Stimulated activated naive CD8-positive, alpha-beta T cell treated with anti-CD3 and anti-CD28 coated beads, Interleukin-15, amount 100 ng/mL, for 72 hours (primary cell): Measurements from ENCODE around the gene KDM2A.
"Not testable (repeated sequence)": the region's sequence is repeated elsewhere in the genome, so short reads cannot be mapped to it uniquely, and the experiment has no call there.

ENCODE experiments used
- ATAC-seq: fragments of 150-1000 bp; cut with Tn5 transposase; 2 replicates; pipeline ENCODE4 v1.10.0; 2021; ENCODE audit warnings: mild to moderate bottlenecking, moderate library complexity
- DNase-seq, 2 donors: peaks; one replicate each; pipeline ENCODE4 v3.0.0; 2021 to 2022
- H3K27ac Mint-ChIP-seq, 2 donors: one replicate each; pipeline ENCODE4 v1.8.0; 2022; ENCODE audit warnings: mild to moderate bottlenecking in 2 of 2, mixed read lengths in 2 of 2, moderate library complexity in 2 of 2
- H3K27me3 Mint-ChIP-seq: one replicate; pipeline ENCODE4 v1.8.0; 2022; ENCODE audit warnings: mixed read lengths
- H3K4me1 Mint-ChIP-seq: one replicate; pipeline ENCODE4 v1.8.0; 2022; ENCODE audit warnings: mild to moderate bottlenecking, mixed read lengths
- H3K4me3 Mint-ChIP-seq, 2 donors: one replicate each; pipeline ENCODE4 v1.8.0; 2022; ENCODE audit warnings: mild to moderate bottlenecking in 2 of 2, mixed read lengths in 2 of 2, moderate library complexity in 1 of 2
- H3K9me3 Mint-ChIP-seq, 2 donors: one replicate each; pipeline ENCODE4 v1.8.0; 2022; ENCODE audit warnings: mixed read lengths in 2 of 2

Gene KDM2A

DNA sequence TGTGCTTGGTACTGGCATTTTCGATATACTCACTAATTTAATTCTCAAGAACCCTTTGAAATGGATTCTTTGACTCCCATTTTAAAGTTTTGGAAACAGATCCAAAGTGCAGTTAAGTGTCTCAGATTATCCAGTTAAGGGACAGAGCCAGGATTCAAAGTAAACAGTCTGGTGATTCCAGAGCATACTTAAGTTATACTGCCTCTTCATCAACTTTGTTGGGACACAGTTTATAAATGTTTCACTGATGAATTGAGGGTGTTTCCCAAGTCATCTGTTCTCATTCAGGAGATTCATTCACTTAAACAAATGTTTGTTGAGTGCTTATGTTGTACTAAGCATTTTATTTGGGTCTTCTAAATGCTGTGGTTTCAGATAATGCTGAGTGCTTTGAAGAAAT, 17.1 kb downstream of the KDM2A start:
- ATAC-seq (no peak), DNase-seq (no peak)
- Mint-ChIP-seq H3K4me3 (no peak overlapping the region), H3K4me1 (no peaks in the 10 kb centered on the region), H3K27me3 (no peaks in the 10 kb centered on the region), H3K9me3 (no peaks in the 10 kb centered on the region), H3K27ac (no peak overlapping the region)

DNA sequence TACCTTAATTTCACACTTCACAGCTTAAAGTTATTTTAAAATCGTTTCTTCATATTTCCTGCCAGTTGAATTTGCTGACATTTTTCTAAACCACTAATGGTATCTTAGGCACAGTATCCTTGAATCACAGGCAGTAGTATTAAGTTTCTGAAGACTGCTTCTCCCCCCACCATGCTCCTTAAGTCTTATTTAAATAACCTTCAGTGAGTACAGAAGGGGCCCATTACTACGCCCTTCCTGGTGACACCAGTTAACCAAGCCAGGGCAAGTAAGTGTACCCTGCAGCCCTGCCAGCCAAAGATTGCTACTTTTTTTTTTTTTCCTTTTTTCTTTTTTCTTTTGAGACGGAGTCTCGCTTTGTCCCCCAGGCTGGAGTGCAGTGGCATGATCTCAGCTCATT, 19.9 kb downstream of the KDM2A start:
- no peaks in the 10 kb centered on the region for H3K9me3 Mint-ChIP-seq
- ATAC-seq (no peak), DNase-seq (no peak)
- H3K27ac Mint-ChIP-seq: no peak overlapping the region
- no peaks in the 10 kb centered on the region for H3K4me1 Mint-ChIP-seq
- H3K27me3 Mint-ChIP-seq: no peaks in the 10 kb centered on the region
- no peak overlapping the region for H3K4me3 Mint-ChIP-seq

DNA sequence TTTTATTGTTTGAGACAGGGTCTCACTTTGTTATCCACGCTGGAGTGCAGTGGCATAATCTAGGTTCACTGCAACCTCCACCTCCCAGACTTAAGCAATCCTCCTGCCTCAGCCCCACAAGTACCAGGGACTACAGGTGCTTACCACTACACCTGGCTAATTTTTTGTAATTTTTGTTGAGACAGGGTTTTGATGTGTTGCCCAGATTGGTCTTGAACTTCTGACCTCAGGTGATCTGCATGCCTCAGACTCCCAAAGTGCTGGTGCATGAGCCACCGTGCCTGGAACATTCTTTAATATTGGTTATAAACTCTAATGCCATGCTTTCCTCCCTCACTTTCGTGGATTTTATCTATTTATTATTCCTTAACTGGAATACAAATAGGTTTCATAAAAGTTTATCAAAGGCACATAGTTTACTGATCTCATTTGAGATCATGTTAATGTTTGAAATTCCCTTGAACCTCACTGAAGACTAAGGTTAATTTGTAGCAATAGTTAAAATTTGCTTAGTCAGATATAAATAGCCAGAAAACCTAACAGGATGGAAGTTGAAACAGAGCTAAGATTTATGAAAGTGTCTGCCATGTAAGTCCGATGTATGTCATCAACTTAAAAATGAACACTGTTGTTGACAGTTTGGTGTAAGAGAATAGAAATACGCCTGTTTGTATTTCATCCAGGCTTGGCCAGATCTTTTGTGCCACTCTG, 27.6 kb downstream of the KDM2A start:
- Mint-ChIP-seq H3K27me3 (no peaks in the 10 kb centered on the region), H3K4me3 (no peak overlapping the region), H3K27ac (peak overlapping the region; percentile 9 to 63), H3K4me1 (peaks cover 4% of the 10 kb centered on the region), H3K9me3 (no peaks in the 10 kb centered on the region)
- ATAC-seq: no peak
- no peak for DNase-seq

DNA sequence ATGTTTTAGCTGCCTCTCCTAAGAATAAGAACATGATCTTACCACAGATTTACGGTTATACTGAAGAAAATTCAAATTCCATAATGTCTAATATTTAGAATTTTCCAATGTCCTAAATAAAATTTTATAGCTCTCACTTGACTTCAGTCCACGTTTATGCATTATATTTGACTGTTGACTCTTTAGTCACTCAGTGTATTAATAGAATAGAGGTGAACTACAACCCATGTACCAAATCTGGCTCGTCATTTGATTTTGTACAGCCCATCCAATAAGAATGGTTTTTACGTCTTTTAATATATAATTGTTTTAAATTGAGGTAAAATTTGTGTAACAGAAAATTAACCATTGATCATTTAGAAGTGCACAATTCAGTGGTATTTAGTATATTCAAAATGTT, 34.9 kb downstream of the KDM2A start:
- no peak overlapping the region for H3K27ac Mint-ChIP-seq
- ATAC-seq: no peak

DNA sequence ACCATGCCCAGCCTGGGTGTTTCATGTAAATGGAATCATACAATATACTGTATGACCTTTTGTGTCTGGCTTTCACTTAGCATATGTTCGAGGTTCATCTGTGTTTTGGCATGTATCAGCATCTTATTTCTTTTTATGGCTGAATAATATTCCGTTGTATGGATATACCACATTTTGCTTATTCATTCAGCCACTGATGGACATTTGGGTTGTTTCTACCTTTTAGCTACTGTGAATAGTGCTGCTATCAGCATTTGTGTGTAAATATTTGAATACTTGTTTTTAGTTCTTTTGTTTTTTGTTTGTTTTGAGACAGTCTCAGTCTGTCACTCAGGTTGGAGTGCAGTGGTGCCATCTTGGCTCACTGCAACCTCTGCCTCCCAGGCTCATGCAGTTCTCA, 35.7 kb downstream of the KDM2A start:
- ATAC-seq: no peak

More for the DNA sequence above, 34.9 kb downstream of the KDM2A start:
- Mint-ChIP-seq H3K4me3 (no peak overlapping the region), H3K27me3 (no peaks in the 10 kb centered on the region), H3K4me1 (peaks cover 11% of the 10 kb centered on the region), H3K9me3 (no peaks in the 10 kb centered on the region)
- no peak for DNase-seq

DNA sequence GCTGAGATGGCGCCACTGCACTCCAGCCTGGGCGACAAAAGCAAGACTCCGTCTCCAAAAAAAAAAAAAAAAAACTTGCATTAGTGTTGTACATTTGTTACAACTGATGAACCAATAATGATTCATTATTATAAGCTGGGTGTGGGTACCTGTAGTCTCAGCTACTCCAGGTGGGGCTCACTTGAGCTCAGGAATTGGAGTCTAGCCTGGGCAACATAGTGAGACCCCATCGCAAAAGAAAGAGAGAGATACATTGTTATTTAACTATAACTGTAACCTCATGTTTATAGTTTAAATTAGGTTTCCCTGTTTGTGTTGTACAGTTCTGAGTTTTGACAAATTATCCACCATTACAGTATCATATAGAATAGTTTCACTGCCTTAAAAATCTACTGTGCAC, 38.6 kb downstream of the KDM2A start:
- H3K4me3 Mint-ChIP-seq: no peak overlapping the region
- peaks cover 35% of the 10 kb centered on the region for H3K4me1 Mint-ChIP-seq
- DNase-seq (no peak), ATAC-seq (no peak)
- H3K9me3 Mint-ChIP-seq: no peaks in the 10 kb centered on the region
- H3K27ac Mint-ChIP-seq: no peak overlapping the region
- H3K27me3 Mint-ChIP-seq: no peaks in the 10 kb centered on the region

More for the DNA sequence above, 35.7 kb downstream of the KDM2A start:
- no peak overlapping the region for H3K4me3 Mint-ChIP-seq
- H3K4me1 Mint-ChIP-seq: peaks cover 17% of the 10 kb centered on the region
- no peak for DNase-seq
- no peak overlapping the region for H3K27ac Mint-ChIP-seq
- no peaks in the 10 kb centered on the region for H3K9me3 Mint-ChIP-seq
- H3K27me3 Mint-ChIP-seq: no peaks in the 10 kb centered on the region

DNA sequence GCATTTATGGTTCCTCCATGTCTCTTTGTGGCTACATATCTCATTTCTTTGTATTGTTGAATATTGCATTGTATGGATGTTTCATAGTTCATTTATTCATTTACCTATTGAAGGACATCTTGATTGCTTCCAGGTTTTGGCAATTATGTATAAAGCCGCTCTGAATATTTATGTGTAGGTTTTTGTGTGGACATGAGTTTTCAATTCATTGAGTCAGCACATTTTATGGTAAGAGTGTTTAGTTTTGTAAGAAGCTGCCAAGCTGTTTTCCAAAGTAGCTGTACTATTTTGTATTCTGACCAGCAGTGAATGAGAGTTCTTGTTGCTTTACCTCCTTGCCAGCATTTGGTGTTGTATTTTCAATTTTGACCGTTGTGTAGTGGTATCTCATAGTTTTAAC, 39.2 kb downstream of the KDM2A start:
- H3K27ac Mint-ChIP-seq: no peak overlapping the region
- DNase-seq: no peak
- H3K4me1 Mint-ChIP-seq: peaks cover 38% of the 10 kb centered on the region
- no peaks in the 10 kb centered on the region for H3K9me3 Mint-ChIP-seq
- H3K4me3 Mint-ChIP-seq: no peak overlapping the region
- no peaks in the 10 kb centered on the region for H3K27me3 Mint-ChIP-seq
- ATAC-seq: no peak

DNA sequence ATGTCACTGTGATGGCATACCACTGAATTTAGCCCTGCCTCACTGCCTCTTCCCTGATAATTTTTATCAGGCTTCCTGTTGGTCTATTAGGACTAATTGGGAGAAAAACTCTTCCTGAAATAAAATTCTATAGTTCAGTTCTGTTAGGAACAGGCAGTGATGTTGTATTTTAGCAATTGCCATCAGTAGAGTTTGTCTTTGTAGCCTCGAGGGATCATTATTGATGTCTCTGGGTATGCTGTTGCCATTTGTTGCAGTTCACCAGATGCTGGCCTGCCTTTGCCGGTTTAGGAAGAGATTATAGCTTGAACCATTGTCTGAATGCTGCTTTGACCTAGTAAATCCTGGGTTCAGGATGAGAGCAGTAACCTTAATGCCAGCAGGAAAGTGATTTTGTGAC, 41.0 kb downstream of the KDM2A start:
- ATAC-seq: no peak
- no peaks in the 10 kb centered on the region for H3K9me3 Mint-ChIP-seq
- H3K27ac Mint-ChIP-seq: no peak overlapping the region
- no peaks in the 10 kb centered on the region for H3K27me3 Mint-ChIP-seq
- no peak for DNase-seq
- no peak overlapping the region for H3K4me3 Mint-ChIP-seq
- H3K4me1 Mint-ChIP-seq: peaks cover 47% of the 10 kb centered on the region

DNA sequence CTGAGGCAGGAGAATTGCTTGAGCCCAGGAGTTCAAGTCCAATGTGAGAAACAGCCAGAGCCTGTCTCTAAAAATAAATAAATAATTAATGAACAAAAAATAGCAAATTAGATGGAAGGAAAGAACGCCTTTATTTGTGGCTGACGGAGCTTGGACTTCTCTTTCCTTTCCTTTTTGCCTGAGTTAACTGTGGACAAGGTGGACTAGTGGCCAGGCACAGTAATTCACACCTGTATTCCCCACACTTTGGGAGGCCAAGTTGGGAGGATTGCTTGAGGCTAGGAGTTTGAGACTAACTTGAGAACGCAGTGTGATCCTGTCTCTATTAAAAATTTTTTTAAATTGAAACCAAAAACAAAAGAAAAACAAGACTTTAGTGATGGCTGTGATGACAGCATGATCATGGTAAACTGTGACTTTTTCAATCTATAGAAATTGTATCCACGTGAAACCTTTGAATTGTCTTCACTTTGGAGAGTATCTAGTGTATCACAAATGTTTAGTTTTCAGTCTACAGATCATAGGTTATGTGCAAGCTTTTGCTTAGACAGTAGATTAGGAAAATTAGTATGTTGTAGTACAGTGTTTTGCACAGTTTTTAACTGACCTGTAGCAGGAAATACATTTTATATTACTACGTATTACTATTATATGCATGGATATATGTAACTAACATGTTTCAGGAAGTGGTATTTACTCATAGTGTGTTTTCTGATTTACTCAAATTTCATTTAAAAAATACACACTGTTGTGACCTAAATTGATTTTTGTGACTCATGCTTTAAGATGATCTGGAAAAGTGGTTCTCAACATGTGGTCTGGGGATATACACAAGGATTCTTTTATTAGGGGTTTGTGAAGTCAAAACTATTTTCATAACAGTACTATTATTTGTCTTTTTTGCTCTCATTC, 42.1 kb downstream of the KDM2A start:
- Mint-ChIP-seq H3K27ac (peak overlapping the region in 1 of 2 donors; percentile 47), H3K27me3 (no peaks in the 10 kb centered on the region)
- ATAC-seq: peak; percentile 90

DNA sequence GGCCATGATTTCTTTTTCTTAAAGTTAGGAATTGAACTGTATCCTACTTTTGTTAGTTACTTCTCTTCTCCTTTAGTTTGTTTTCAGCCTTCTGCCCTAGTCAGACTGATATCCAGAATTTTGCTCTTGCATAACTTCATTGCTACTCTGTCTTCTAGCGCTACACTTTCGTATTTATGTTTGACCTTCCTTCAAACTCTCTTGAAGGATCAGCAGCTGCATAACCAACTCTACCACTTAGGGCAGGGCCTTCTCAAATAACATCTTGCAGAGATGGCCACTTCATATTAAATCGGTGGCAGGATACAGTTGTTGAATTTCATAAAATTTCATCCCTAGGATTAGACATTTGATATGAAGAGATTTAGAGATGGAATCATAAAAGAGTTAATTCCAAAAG, 43.9 kb downstream of the KDM2A start:
- H3K4me3 Mint-ChIP-seq: no peak overlapping the region
- H3K27ac Mint-ChIP-seq: peak overlapping the region in 1 of 2 donors; percentile 77
- no peaks in the 10 kb centered on the region for H3K27me3 Mint-ChIP-seq
- DNase-seq (no peak), ATAC-seq (no peak)
- H3K4me1 Mint-ChIP-seq: peaks cover 65% of the 10 kb centered on the region
- no peaks in the 10 kb centered on the region for H3K9me3 Mint-ChIP-seq

More for the DNA sequence above, 42.1 kb downstream of the KDM2A start:
- Mint-ChIP-seq H3K4me3 (no peak overlapping the region), H3K9me3 (no peaks in the 10 kb centered on the region), H3K4me1 (peaks cover 55% of the 10 kb centered on the region)
- no peak for DNase-seq

DNA sequence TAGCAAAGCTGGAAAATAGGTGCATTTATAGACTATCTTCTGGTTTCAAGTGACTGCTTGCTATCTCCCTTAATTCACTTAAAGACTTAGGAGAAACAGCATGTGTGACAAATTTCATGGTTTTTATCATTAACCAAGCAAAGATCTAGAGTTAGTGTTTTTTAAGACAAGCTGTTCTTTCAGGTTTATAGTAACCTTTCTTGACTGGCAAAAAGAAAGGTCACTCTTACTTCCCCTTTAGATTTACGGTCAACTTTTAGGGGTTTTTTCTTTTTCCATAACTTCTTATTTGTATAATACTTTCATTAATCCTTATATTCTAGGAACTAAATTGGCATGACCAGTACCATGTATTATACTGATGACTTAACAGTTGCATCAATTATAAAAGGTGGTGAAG, 46.6 kb downstream of the KDM2A start:
- Mint-ChIP-seq H3K9me3 (no peaks in the 10 kb centered on the region), H3K4me1 (peaks cover 53% of the 10 kb centered on the region), H3K27ac (no peak overlapping the region), H3K27me3 (no peaks in the 10 kb centered on the region), H3K4me3 (no peak overlapping the region)
- ATAC-seq (no peak), DNase-seq (no peak)

DNA sequence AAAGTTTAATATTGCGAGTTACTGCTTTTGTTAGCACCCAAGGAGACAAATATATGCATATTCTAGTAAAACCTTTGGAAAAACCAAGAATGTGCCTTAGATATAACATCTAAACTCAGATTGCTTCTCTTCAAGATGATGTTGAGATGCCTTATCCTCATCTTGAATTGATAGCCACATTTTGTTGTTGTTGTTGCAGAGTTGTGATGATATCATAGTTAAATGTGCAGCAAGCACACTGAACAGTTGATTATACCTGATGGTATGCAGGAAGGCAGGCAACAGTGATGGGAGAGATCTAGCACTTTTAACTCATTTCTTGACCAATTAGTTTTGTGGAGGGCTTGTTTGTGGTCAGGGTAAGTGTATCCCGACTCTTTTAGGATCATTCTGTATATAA, 48.0 kb downstream of the KDM2A start:
- ATAC-seq: no peak
- DNase-seq: no peak
- Mint-ChIP-seq H3K27ac (no peak overlapping the region), H3K27me3 (no peaks in the 10 kb centered on the region), H3K4me3 (no peak overlapping the region), H3K4me1 (peaks cover 46% of the 10 kb centered on the region), H3K9me3 (no peaks in the 10 kb centered on the region)

DNA sequence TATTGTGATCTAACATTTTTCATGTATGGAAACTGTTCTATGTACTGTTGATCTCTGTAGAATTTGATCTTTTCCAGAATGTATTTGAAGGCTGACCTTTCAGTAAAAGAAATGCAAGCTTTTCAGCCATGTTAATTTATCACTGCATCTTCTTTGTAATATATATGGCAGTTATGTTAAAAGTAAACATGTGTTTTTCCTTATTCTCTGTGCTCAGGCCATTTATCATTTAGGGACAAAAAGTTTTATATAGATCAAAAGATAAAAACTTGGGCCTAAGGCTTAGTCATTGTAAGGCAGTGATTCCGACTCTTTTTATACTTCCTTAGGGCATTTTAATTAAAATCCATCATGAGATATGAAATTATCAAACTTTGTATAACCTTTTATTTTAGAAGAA, 48.7 kb downstream of the KDM2A start:
- no peak overlapping the region for H3K27ac Mint-ChIP-seq
- no peak for DNase-seq
- ATAC-seq: no peak
- no peak overlapping the region for H3K4me3 Mint-ChIP-seq
- peaks cover 49% of the 10 kb centered on the region for H3K4me1 Mint-ChIP-seq
- no peaks in the 10 kb centered on the region for H3K27me3 Mint-ChIP-seq
- no peaks in the 10 kb centered on the region for H3K9me3 Mint-ChIP-seq

DNA sequence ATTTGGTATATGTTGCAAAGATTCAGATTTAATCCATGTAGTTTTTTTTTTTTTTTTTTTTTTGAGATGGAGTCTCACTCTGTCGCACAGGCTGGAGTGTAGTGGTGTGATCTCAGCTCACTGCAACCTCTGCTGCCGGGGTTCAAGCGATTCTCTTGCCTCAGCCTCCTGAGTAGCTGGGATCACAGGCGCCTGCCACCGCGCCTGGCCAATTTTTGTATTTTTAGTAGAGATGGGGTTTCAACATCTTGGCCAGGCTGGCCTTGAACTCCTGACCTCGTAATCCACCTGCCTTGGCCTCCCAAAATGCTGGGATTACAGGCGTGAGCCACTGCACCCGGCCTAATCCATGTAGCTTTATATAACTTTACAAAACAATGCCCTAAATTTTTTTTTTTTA, 49.8 kb downstream of the KDM2A start:
- H3K4me3 Mint-ChIP-seq, H3K9me3 Mint-ChIP-seq, H3K27ac Mint-ChIP-seq, H3K27me3 Mint-ChIP-seq, ATAC-seq, DNase-seq: not testable (repeated sequence)
- peaks cover 42% of the 10 kb centered on the region for H3K4me1 Mint-ChIP-seq

DNA sequence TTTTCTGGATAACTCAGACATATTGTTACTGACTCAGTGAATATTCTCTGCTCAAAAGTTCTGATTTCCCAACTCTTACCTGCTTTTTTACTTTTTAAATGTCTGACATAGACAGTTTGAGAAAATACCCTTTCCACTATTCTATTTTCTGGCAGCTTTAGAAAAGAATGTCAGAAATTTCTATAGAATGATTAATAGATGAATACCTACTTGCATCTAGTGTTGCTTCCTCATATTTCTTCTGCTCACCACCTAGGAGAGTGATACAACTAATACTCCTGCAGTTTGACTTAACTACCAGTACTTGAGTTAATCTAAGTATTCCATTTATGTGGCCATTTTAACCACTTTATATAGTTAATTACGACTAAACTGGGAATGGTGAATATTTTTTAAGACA, 55.2 kb downstream of the KDM2A start:
- no peak for DNase-seq
- no peak overlapping the region for H3K27ac Mint-ChIP-seq
- H3K9me3 Mint-ChIP-seq: no peaks in the 10 kb centered on the region
- H3K4me3 Mint-ChIP-seq: no peak overlapping the region
- H3K4me1 Mint-ChIP-seq: peaks cover 39% of the 10 kb centered on the region
- no peaks in the 10 kb centered on the region for H3K27me3 Mint-ChIP-seq
- no peak for ATAC-seq
